Measurements from ENCODE around the gene RHO.
"Not testable (repeated sequence)": the region's sequence is repeated elsewhere in the genome, so short reads cannot be mapped to it uniquely, and the experiment has no call there.

RHO gene

GRCh38 chr3:129498603-129499488 lies 29.6 kb upstream of the RHO start:
- in situ Hi-C loops (cut with MboI; ENCODE audit: low sequenced_read_pairs): not testable (repeated sequence)

- in situ Hi-C loops (cut with MboI; ENCODE audit: low sequenced_read_pairs): not testable (repeated sequence)
Observed at GRCh38 chr3:129499604-129500333, 28.7 kb upstream of the RHO start.

- in situ Hi-C loops (cut with MboI; ENCODE audit: low sequenced_read_pairs): no loop called here
Observed at GRCh38 chr3:129500334-129500658, 28.1 kb upstream of the RHO start.

GRCh38 chr3:129501630-129502029 lies 26.8 kb upstream of the RHO start:
- in situ Hi-C loops (cut with MboI; ENCODE audit: low sequenced_read_pairs): no loop called here

GRCh38 chr3:129502641-129503408 lies 25.6 kb upstream of the RHO start:
- in situ Hi-C loops (cut with MboI; ENCODE audit: low sequenced_read_pairs): no loop called here

- in situ Hi-C loops (cut with MboI; ENCODE audit: low sequenced_read_pairs): no loop called here
Observed at GRCh38 chr3:129503471-129504291, 24.8 kb upstream of the RHO start.

- in situ Hi-C loops (cut with MboI; ENCODE audit: low sequenced_read_pairs): no loop called here
Observed at GRCh38 chr3:129504471-129505100, 23.9 kb upstream of the RHO start.

GRCh38 chr3:129505341-129505740 lies 23.1 kb upstream of the RHO start:
- in situ Hi-C loops (cut with MboI; ENCODE audit: low sequenced_read_pairs): no loop called here

GRCh38 chr3:129506231-129506742 lies 22.2 kb upstream of the RHO start:
- in situ Hi-C loops (cut with MboI; ENCODE audit: low sequenced_read_pairs): no loop called here

GRCh38 chr3:129507181-129507831 lies 21.1 kb upstream of the RHO start:
- in situ Hi-C loops (cut with MboI; ENCODE audit: low sequenced_read_pairs): no loop called here

- in situ Hi-C loops (cut with MboI; ENCODE audit: low sequenced_read_pairs): no loop called here
Observed at GRCh38 chr3:129512595-129512994, 15.8 kb upstream of the RHO start.

- in situ Hi-C loops (cut with MboI; ENCODE audit: low sequenced_read_pairs): no loop called here
Observed at GRCh38 chr3:129513705-129514104, 14.7 kb upstream of the RHO start.

- in situ Hi-C loops (cut with MboI; ENCODE audit: low sequenced_read_pairs): no loop called here
Observed at GRCh38 chr3:129514110-129514509, 14.3 kb upstream of the RHO start.

- in situ Hi-C loops (cut with MboI; ENCODE audit: low sequenced_read_pairs): no loop called here
Observed at GRCh38 chr3:129514563-129514962, 13.9 kb upstream of the RHO start.

GRCh38 chr3:129515108-129515820 lies 13.2 kb upstream of the RHO start:
- in situ Hi-C loops (cut with MboI; ENCODE audit: low sequenced_read_pairs): not testable (repeated sequence)

- in situ Hi-C loops (cut with MboI; ENCODE audit: low sequenced_read_pairs): not testable (repeated sequence)
Observed at GRCh38 chr3:129515821-129516432, 12.5 kb upstream of the RHO start.

- in situ Hi-C loops (cut with MboI; ENCODE audit: low sequenced_read_pairs): no loop called here
Observed at GRCh38 chr3:129517516-129517915, 10.9 kb upstream of the RHO start.

GRCh38 chr3:129518038-129518561 lies 10.3 kb upstream of the RHO start:
- in situ Hi-C loops (cut with MboI; ENCODE audit: low sequenced_read_pairs): no loop called here

Data from hTERT RPE-1 (cell line).